8988T (cell line): Measurements from ENCODE around the gene VPREB3.

Experiments
- DNase-seq: peaks from one replicate; pipeline ENCODE4 v3.0.0; 2011

VPREB3 gene

DNA sequence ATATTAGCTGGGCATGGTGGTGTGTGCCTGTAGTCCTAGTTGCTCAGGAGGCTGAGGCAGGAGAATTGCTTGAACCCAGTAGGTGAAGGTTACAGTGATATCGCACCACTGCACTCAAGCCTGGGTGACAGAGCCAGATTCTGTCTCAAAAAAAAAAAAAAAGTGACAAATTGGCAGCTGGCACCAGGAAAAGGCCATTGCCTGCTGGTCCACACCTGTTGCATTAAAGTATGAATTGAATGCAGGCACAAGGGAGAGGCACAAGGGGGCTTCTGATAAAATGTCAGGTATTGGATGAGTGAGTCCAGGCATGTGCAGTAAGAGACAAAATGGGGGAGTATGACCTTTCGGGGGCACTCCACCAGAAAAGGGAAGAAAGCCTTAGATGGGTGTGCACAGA is 31.5 kb downstream of the VPREB3 start:
- DNase-seq, result no peak

DNA sequence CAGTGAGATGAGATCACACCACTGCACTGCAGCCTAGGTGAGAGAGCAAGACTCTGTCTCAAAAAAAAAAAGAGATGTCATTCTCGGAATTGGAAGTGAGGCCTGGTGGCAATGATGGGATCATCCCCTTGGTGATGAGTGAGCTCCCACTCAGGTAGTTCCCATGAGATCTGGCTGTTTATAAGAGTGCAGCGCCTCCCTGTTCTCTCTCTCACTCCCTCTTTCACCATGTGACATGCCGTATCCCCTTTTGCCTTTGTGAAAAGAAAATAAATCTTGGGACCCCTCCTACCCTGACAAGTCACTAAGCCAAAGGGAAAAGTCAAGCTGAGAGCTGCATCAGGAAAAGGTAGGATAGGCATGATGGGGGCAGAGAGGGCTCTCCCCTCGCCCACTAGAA is 32.1 kb downstream of the VPREB3 start:
- no peak for DNase-seq

DNA sequence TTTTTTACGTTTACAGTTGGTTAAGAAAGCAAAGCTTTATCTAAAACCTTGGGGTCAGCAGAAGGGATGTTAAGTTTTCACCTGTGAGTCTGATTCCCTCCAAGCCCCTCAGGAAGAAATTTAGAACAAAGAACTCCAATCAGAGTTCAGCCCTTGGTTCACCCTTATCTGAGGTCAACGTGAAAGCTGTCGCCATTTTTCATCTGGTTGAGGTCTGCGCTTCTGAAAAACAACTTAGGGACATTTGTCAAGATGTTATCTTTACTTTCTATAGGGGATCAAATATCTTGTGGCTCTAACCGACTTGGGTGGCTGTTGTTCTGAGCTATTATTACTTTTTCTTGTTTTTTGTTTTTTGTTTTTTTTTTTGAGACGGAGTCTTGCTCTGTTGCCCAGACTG is 33.4 kb downstream of the VPREB3 start:
- no peak for DNase-seq

DNA sequence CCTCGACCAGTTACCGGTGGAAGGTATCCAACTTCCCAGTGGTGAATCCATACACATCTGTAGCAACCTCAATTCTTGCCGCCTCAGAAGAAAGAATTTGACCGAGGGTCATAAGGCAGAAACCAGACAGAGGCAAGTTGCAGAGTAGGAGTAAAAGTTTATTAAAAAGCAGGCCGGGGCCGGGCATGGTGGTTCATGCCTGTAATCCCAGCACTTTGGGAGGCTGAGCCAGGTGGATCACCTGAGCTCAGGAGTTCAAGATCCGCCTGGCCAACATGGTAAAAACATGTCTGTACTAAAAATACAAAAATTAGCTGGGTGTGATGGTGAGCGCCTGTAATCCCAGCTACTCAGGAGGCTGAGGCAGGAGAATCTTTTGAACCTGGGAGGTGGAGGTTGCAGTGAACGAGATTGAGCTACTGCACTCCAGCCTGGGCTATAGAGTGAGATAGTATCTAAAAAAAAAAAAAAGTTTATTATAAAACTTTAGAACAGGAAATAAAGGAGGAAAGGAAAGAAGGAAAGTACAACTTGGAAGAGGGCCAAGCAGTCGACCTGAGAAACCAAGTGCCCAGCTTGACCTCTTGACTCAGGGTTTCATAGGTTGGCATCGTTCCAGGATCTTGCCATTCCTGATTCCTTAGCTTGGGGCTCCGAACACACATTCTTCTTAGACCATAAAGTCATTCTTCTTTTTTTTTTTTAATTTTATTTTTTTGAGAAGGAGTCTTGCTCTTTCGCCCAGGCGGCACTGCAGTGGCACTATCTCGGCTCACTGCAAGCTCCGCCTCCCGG is 35.7 kb downstream of the VPREB3 start:
- DNase-seq, result no peak

DNA sequence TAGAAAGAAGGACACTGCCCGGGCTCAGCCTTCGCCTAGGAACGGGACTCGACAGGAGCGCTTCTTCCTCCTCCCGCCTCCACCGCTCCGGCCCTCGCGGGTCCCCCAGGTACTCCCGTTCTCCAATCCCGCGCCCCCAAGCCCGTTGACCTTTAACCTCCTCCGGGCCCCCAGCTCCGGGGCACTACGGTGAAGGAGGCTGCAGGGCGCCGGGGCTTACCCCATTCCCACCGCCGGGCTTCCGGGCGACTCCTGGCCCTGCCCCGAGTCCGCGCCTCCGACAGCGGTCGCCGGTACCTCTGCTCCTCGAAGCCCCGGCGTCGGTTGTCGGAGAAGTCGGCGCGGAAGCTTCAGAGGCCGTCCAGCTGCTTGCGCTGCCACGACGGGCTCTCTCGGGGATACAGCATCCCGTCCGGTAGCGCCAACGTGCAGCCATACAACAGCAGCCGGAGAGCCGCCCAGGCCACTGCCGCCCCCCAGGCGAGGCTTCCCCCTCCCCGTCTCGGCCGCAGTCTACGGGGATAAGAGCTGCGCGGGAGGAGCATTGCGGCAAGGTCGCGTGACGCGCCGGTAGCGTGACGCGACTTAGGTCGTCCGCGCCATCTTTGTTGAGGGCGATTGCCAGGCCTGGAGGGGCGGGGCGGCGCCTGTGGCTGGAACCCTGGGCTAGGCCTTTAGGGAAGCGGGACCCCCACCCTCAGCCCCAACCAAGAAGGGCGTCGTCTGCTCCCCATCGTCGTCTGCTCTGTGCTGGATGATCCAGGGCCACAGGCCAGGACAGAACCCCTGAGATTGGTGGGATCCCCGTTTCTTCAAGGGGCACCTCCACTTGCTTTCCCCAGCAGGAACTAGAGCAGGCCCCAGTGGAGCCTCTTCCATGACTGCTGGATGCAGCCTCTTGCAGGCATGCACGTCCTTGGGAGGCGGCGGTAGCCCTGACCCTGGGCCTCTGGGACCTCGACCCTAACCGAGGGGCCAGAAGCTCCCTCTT is 37.1 kb downstream of the VPREB3 start:
- DNase-seq, result peak; percentile 73

DNA sequence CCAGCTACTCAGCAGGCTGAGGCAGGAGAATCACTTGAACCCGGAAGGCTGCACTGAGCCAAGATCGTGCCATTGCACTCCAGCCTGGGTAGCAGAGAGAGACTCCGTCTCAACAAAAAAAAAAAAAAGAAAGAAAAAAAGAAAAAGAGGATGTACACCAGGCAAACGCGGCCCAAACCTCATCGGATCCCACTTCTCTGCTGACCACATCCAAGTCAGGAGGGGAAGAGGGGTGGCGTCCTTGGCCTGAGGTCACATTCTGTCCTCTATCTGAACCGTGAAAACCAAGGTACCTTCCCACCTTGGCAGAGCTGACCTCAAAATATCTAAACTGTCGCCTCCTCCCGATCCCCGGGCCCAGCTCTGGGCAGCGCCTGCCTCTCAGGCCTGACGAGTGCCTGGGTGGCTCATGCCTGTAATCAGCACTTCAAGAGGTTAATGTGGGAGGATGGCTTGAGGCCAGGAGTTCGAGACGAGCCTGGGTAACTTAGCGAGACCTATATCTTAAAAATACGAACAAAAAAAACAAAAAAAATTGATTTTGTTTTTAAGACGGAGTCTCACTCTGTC is 38.3 kb downstream of the VPREB3 start:
- DNase-seq, result no peak

DNA sequence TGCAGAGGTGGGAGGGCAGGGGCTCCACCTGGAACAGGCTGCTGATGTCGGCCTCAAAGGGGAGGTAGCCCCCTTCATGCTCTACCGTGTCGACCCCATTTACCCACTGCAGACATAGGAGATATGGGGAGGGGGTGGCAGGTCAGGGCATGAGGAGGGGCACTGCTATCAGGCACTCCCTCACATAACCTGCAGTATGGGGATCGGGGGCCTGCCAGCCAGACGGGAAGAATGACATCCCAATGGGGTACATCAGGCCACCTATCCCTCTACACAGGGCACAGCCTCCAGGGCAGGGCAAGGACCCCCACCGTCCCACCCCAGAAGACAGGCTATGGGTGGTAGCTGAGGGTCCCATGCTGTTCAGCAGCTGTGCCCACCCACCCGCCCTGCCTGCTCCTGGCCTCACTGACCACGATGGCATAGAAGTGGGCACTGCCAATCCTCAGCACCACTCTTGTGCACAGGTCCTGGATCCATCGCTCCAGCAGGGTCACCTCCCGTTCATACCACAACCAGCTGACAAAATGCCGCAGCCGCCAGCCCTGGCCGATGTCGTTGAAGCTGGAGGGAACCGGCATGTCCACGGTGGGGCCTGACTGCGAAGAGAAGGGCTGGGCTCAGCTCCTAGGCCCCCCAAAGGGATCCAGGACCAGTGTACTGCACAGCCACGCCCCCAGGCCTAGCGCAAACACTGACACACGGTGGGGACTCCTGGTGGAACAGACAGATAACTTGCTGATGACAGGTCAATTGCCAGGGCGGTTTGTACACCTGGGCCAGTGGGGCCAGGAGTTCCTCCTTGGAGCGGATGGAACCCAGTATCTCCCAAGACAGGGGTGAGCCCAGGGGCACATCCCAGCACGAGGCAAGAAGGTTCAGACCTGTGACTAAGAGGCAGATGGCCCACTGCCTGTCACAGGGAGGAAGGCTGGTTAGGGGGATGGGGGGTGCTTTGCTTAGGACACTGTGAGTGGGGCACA is 39.3 kb downstream of the VPREB3 start:
- DNase-seq, result no peak

DNA sequence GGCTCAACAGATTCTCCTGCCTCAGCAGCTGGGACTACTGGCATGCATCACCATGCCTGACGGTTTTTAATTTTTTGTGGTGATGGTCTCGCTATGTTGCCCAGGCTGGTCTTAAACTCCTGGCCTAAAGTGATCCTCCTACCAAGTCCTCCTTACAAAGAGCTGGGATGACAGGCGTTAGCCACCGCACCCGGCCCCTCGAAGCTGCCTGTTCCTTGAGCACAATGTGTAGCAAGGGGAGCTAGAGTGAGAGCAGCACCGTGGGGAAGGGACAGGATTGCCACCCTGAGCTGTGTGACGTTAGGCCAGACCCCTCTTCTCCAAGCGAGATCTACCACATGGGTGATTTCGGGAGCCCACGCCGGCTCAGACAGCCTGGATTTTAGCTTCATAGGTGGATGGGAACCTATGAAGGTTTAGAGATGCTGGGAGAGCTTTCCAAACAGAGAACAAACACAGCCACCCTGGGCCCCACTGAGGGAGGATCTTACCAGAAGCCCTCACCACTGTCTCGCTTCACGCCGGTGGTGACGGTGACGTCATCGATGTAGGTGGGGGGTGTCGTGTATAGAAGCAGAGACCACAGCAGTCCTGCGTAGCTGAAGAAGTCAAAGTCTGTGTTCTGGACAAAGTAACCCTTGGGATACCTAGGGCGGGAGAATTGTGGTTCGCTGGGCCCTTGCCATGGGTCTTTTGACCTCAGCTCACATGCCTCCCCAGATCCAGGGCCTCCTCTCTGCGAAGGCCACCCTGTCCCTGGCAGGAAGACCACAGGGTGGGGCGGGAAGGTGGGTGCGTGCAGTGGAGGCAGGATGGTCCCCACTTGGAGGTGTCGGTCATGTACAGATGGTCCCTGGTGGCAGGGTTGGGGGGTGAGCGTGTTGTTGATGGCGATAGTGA is 40.3 kb downstream of the VPREB3 start:
- DNase-seq, result no peak

DNA sequence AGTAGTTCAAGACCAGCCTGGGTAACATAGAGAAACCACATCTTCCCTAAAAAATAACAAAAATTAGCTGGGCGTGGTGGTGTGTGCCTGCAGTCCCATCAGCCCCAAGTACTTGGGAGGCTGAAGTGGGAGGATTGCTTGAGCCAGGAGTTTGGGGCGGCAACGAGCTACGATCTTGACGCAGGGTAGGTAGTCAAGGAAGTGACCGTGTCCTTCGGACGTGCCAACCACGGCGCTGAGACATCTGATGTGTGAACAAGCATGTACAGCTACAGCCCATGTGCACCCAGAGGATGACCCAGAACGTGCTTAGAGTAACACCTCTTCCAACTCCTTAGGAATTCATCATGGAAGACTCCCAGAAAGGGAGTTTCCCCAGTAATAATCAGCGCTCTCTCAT is 42.0 kb downstream of the VPREB3 start:
- no peak for DNase-seq

DNA sequence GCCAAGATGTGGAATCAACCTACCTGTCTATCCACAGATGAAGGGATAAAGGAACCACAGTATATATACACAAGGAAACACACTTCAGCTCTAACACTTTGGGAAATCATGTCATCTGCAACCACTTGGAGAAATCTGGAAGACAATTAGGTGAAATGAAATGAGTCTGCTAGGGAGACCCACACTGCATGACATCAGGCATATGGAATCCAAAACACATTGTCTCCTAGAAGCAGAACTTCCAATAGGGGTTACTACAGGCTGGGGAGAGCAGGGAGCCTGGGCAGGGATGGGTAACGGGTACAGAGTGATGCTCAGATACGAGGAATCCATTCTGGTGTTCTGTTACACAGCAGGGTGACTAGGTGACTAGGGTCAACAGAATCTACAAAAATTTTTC is 45.1 kb downstream of the VPREB3 start:
- DNase-seq, result no peak

DNA sequence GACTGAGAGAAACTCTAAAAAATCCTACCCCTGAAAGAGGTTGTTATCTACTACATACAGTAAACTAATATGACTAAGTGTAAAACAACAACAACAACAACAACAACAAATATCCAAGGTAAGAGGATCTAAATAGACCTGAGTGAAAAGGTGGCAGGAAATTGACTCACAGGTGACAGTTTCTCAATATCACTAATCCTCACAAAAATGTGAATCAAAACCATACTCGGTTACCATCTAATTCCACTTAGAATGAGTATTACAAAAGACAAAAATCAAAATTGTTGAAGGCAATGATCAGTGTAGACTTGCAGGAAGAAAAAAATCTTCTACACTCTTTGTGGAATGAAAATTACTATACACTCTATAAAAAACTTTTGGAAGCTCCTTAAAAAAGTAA is 46.0 kb downstream of the VPREB3 start:
- no peak for DNase-seq

DNA sequence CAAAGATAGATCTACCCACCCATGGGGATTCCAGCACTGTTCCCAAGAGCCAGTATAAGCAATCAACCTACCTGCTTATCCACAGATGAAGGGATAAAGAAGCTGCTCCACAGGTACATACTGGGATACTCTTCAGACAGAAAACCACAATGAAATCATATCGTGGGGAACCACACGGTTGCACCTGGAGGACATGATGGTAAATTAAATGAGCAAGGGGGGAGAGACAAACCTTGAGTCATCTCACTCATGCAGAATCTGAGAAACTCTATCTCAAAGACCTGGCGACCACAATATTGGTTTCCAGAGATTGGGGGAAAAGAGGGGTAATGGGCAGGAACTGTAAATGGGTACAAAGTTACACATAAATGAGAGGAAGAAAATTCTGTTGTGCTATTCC is 48.9 kb downstream of the VPREB3 start:
- DNase-seq, result no peak

DNA sequence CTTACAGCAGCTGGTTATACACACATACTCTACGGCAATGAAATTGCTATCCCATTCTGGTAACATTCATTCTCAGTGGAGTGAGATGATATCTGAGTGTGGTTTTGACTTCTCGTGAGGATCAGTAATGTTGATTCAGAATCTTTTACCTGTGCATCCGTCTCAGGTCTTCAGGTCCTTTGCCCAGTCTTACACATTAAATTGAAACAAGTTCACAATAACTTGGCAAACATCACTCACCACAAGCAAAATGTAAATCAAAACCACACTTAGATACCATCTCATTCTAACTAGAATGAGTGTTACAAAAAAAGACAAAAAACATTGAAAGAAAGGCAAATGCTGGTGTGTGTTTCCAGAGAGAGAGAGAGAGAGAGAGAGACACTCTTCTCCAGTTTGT is 49.4 kb downstream of the VPREB3 start:
- no peak for DNase-seq

DNA sequence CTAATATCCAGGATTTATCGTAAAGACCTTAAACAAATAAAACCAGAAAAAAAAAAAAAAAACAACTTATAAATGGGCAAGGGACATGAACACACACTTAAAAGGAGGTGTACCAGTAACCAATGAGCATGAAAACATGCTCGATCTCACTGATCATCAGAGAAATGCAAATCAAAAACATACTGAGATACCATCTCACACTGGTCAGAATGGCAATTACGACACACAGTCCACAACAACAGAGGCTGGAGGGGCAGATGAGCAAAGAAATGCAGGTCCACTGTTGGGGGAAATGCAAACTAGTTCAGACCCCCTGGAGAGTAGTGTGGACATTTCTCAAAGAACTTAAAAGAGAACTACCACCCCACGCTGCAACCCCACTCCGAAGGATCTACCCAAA is 50.2 kb downstream of the VPREB3 start:
- DNase-seq, result no peak
